NCI-H2227 (cell line): Measurements from ENCODE around the gene RASL10A.

ENCODE experiments used
- DNase-seq: peaks from one replicate; lab custom pipeline; 2025; ENCODE audit not compliant: unreplicated experiment; lab: John Stamatoyannopoulos, UW

Gene RASL10A

GRCh38 chr22:29306835-29307595, 8.5 kb downstream of the RASL10A start:
- peak; percentile 85 for DNase-seq

- DNase-seq = peak; percentile 67
Measured at GRCh38 chr22:29306175-29306834, 9.2 kb downstream of the RASL10A start, which contains the start of gene GAS2L1. Gene GAS2L1, plus strand, starts transcription at chr22:29306650. Its CDS starts 1,456 bp downstream, at chr22:29308106.

GRCh38 chr22:29305836-29306174, 9.7 kb downstream of the RASL10A start:
- DNase-seq = no peak

- no peak for DNase-seq
Measured at GRCh38 chr22:29302681-29303465, 12.6 kb downstream of the RASL10A start.

GRCh38 chr22:29302402-29302680, 13.2 kb downstream of the RASL10A start:
- DNase-seq = no peak

- DNase-seq = no peak
Measured at GRCh38 chr22:29301716-29302401, 13.6 kb downstream of the RASL10A start.

GRCh38 chr22:29300807-29301601, 14.5 kb downstream of the RASL10A start:
- DNase-seq = no peak

GRCh38 chr22:29300467-29300806, 15.1 kb downstream of the RASL10A start:
- DNase-seq = no peak

- no peak for DNase-seq
Measured at GRCh38 chr22:29299136-29299900, 16.2 kb downstream of the RASL10A start.

- DNase-seq = no peak
Measured at GRCh38 chr22:29298641-29299040, 16.9 kb downstream of the RASL10A start.

- no peak for DNase-seq
Measured at GRCh38 chr22:29292379-29292778, 23.1 kb downstream of the RASL10A start.

GRCh38 chr22:29291215-29291614, 24.3 kb downstream of the RASL10A start:
- no peak for DNase-seq

- no peak for DNase-seq
Measured at GRCh38 chr22:29290061-29290460, 25.4 kb downstream of the RASL10A start.

GRCh38 chr22:29288837-29289236, 26.7 kb downstream of the RASL10A start:
- DNase-seq = no peak

- DNase-seq = no peak
Measured at GRCh38 chr22:29284196-29284595, 31.3 kb downstream of the RASL10A start.

- no peak for DNase-seq
Measured at GRCh38 chr22:29277927-29278326, 37.6 kb downstream of the RASL10A start.

- DNase-seq = no peak
Measured at GRCh38 chr22:29275819-29276565, 39.5 kb downstream of the RASL10A start.

GRCh38 chr22:29275167-29275566, 40.3 kb downstream of the RASL10A start:
- no peak for DNase-seq

- DNase-seq = no peak
Measured at GRCh38 chr22:29272624-29273023, 42.9 kb downstream of the RASL10A start.
